IMR-90 (cell line): ENCODE measurements around the gene CAPN5. TPM values are rescaled to one million over a fixed set of nuclear protein-coding genes. Genes with fewer than 3 reads are reported as not detected.

Experiments
- ATAC-seq: fragments of 200-7000 bp; cut with Tn5 transposase; 2 replicates; pipeline ENCODE4 v1.9.1; 2020; ENCODE audit warnings: low read depth, mild to moderate bottlenecking, moderate library complexity
- BruUV-seq: library from RNA; stranded (reverse); fragments of 400-500 nt; replicated peaks from 2 replicates; lab custom pipeline; 2021; lab: Mats Ljungman, UMichigan
- CTCF ChIA-PET: fragments of 300-600 bp; formaldehyde crosslinking; extraction: SDS; loops from one replicate; lab custom pipeline; 2021; ENCODE audit warnings: antibody characterized with exemption; lab: Yijun Ruan, JAX
- POLR2A ChIA-PET: fragments of 300-600 bp; sonication (Branson Sonifier 250); formaldehyde crosslinking; loops from one replicate; lab custom pipeline; 2022; ENCODE audit warnings: antibody characterized with exemption; ENCODE audit not compliant: unreplicated experiment; lab: Charles Lee
- DNase-seq: peaks from one replicate; pipeline ENCODE4 v3.0.0; 2013
- H2AFZ ChIP-seq: replicated peaks from 2 replicates; pipeline ENCODE3; 2013; ENCODE audit warnings: low read length, mild to moderate bottlenecking; ENCODE audit not compliant: poor library complexity
- H2AK5ac ChIP-seq: 2 replicates; pipeline ENCODE4 v1.6.1; 2013; ENCODE audit warnings: low read depth, low read length, inconsistent platforms
- H2AK9ac ChIP-seq: replicated peaks from 2 replicates; pipeline ENCODE3; 2013; ENCODE audit warnings: mild to moderate bottlenecking, low read depth, low read length, moderate library complexity; ENCODE audit not compliant: poor library complexity
- H2BK120ac ChIP-seq: 2 replicates; pipeline ENCODE4 v1.6.1; 2013; ENCODE audit warnings: low read depth, low read length, inconsistent platforms
- H2BK15ac ChIP-seq: 3 replicates; pipeline ENCODE4 v1.6.1; 2013; ENCODE audit warnings: low read depth, low read length, inconsistent platforms
- H2BK20ac ChIP-seq: 2 replicates; pipeline ENCODE4 v1.6.1; 2013; ENCODE audit warnings: low read depth, mild to moderate bottlenecking, inconsistent platforms, low read length, moderate library complexity
- H2BK5ac ChIP-seq: 2 replicates; pipeline ENCODE4 v1.6.1; 2013; ENCODE audit warnings: mild to moderate bottlenecking, low read depth, low read length, inconsistent platforms; ENCODE audit not compliant: poor library complexity, severe bottlenecking
- H3K14ac ChIP-seq: replicated peaks from 2 replicates; pipeline ENCODE4 v1.6.1; 2013; ENCODE audit warnings: low read depth, low read length, inconsistent platforms
- H3K18ac ChIP-seq: 2 replicates; pipeline ENCODE4 v1.6.1; 2013; ENCODE audit warnings: low read depth, low read length, control low read depth
- H3K23ac ChIP-seq: 2 replicates; pipeline ENCODE4 v1.6.1; 2013; ENCODE audit warnings: low read depth, low read length, inconsistent platforms
- H3K27ac ChIP-seq: 2 replicates; pipeline ENCODE4 v1.5.1; 2013; ENCODE audit warnings: mild to moderate bottlenecking, control low read depth, low read length; ENCODE audit not compliant: insufficient read depth
- H3K27me3 ChIP-seq: 2 replicates; pipeline ENCODE4 v1.6.1; 2013; ENCODE audit warnings: low read length; ENCODE audit not compliant: control insufficient read depth, insufficient read depth
- H3K36me3 ChIP-seq: 2 replicates; pipeline ENCODE4 v1.6.1; 2013; ENCODE audit warnings: low read length, mixed read lengths; ENCODE audit not compliant: control insufficient read depth, insufficient read depth
- H3K4ac ChIP-seq: 2 replicates; pipeline ENCODE4 v1.6.1; 2013; ENCODE audit warnings: low read depth, low read length, inconsistent platforms
- H3K4me1 ChIP-seq: 2 replicates; pipeline ENCODE4 v1.6.1; 2013; ENCODE audit warnings: low read length, mixed read lengths; ENCODE audit not compliant: control insufficient read depth, insufficient read depth
- H3K4me2 ChIP-seq: 2 replicates; pipeline ENCODE4 v1.6.1; 2013; ENCODE audit warnings: low read depth, mild to moderate bottlenecking, control low read depth, low read length, moderate library complexity
- H3K4me3 ChIP-seq: 2 replicates; pipeline ENCODE4 v1.5.1; 2013; ENCODE audit warnings: low read depth, mild to moderate bottlenecking, control low read depth, low read length, moderate library complexity; ENCODE audit not compliant: insufficient read depth
- H3K56ac ChIP-seq: 2 replicates; pipeline ENCODE4 v1.6.1; 2013; ENCODE audit warnings: low read length, inconsistent platforms; ENCODE audit not compliant: insufficient read depth; ENCODE audit errors: extremely low read depth
- H3K79me1 ChIP-seq, 2 experiments: 2 replicates each; pipeline ENCODE4 v1.6.1; 2013; ENCODE audit warnings: low read length in 2 of 2, inconsistent platforms in 1 of 2, low read depth in 1 of 2
- H3K9ac ChIP-seq: 2 replicates; pipeline ENCODE4 v1.6.1; 2013; ENCODE audit warnings: low read depth, low read length, control low read depth
- H3K9me1 ChIP-seq: 2 replicates; pipeline ENCODE4 v1.6.1; 2013; ENCODE audit warnings: low read length, inconsistent platforms; ENCODE audit not compliant: insufficient read depth
- H3K9me3 ChIP-seq: 2 replicates; pipeline ENCODE4 v1.6.1; 2013; ENCODE audit warnings: low read length; ENCODE audit not compliant: control insufficient read depth, insufficient read depth
- H4K20me1 ChIP-seq: 2 replicates; pipeline ENCODE4 v1.6.1; 2013; ENCODE audit warnings: low read length, inconsistent platforms; ENCODE audit not compliant: insufficient read depth
- H4K5ac ChIP-seq: 2 replicates; pipeline ENCODE4 v1.6.1; 2013; ENCODE audit warnings: mild to moderate bottlenecking, low read depth, low read length, control low read depth
- H4K8ac ChIP-seq, 2 experiments: 2 replicates each; pipeline ENCODE4 v1.6.1; 2013; ENCODE audit warnings: low read depth in 2 of 2, low read length in 2 of 2, control low read depth in 1 of 2, inconsistent platforms in 1 of 2
- H4K91ac ChIP-seq: 2 replicates; pipeline ENCODE4 v1.6.1; 2013; ENCODE audit warnings: low read depth, low read length, inconsistent platforms; ENCODE audit not compliant: insufficient read depth
- CEBPB ChIP-seq: IDR thresholded peaks from 2 replicates; pipeline ENCODE4 v1.6.1; 2012; ENCODE audit warnings: low read depth, low read length, improper control_type of control experiment
- CHD1 ChIP-seq: IDR thresholded peaks from 2 replicates; pipeline ENCODE4 v1.6.1; 2012; ENCODE audit warnings: low read depth, low read length, improper control_type of control experiment
- ELK1 ChIP-seq: fragments of 150-350 bp; IDR thresholded peaks from 2 replicates; pipeline ENCODE4 v1.6.1; 2016; ENCODE audit warnings: low read depth, mild to moderate bottlenecking, low read length, moderate library complexity, borderline replicate concordance
- FOS ChIP-seq: fragments of 150-350 bp; IDR thresholded peaks from 2 replicates; pipeline ENCODE4 v1.6.1; 2016; ENCODE audit warnings: low read depth, low read length
- MAFK ChIP-seq: IDR thresholded peaks from 2 replicates; pipeline ENCODE4 v1.6.1; 2012; ENCODE audit warnings: low read depth, low read length, improper control_type of control experiment
- MXI1 ChIP-seq: IDR thresholded peaks from 2 replicates; pipeline ENCODE4 v1.6.1; 2012; ENCODE audit warnings: low read depth, mild to moderate bottlenecking, low read length, moderate library complexity, borderline replicate concordance
- POLR2A ChIP-seq: IDR thresholded peaks from 2 replicates; pipeline ENCODE4 v1.6.1; 2012; ENCODE audit warnings: mild to moderate bottlenecking, low read depth, low read length
- RAD21 ChIP-seq: IDR thresholded peaks from 2 replicates; pipeline ENCODE4 v1.6.1; 2012; ENCODE audit warnings: low read length, improper control_type of control experiment
- RCOR1 ChIP-seq: IDR thresholded peaks from 2 replicates; pipeline ENCODE4 v1.6.1; 2012; ENCODE audit warnings: mild to moderate bottlenecking, low read length, improper control_type of control experiment; ENCODE audit not compliant: insufficient replicate concordance
- WGBS, 2 experiments: methylation state at CpG; one replicate each; pipeline versions ENCODE4 v1.1.5 to v1.1.7; 2013; ENCODE audit warnings: missing lambda C conversion rate in 2 of 2; ENCODE audit not compliant: insufficient read length in 1 of 2; ENCODE audit errors: extremely low coverage in 2 of 2; 5-methylcytosine and 5-hydroxymethylcytosine counted together
- dilution Hi-C: fragments of 300-500 bp; cut with HindIII; formaldehyde crosslinking; loops from one replicate; pipeline ENCODE4 v1.14.3; 2018; ENCODE audit warnings: low sequenced_read_pairs; ENCODE audit not compliant: unreplicated experiment
- in situ Hi-C: fragments of 300-500 bp; cut with MboI; formaldehyde crosslinking; loops from 3 replicates; pipeline ENCODE4 v1.14.3; 2019; ENCODE audit warnings: low sequenced_read_pairs, inconsistent platforms, mixed read lengths
- intact Hi-C: fragments of 100-400 bp; cut with micrococcal nuclease; formaldehyde crosslinking; loops from 2 replicates; pipeline ENCODE4 v1.10.0; 2022
- polyA plus RNA-seq, 3 experiments: library from polyadenylated mRNA; depleted of rRNA; stranded (reverse); fragments of >200 nt; gene quantifications; 2 replicates each; pipeline ENCODE4 v1.2.3, GENCODE V29; 2012; ENCODE audit warnings: low replicate concordance in 1 of 3
- total RNA-seq: library from RNA; depleted of rRNA; stranded (reverse); fragments of >200 nt; gene quantifications from 2 replicates; pipeline ENCODE4 v1.2.3, GENCODE V29; 2012

The CAPN5 gene
- total and polyA plus RNA-seq, 2 of the 4 experiments (the other 2 are of a cell fraction) = 8.1 to 24.0 TPM

GRCh38 chr11:77063407-77063806 is 3.4 kb upstream of the CAPN5 start:
- H3K4me2 ChIP-seq = no peak overlapping the region
- no peak overlapping the region for H2BK20ac ChIP-seq
- H3K9me3 ChIP-seq = no peaks in the 10 kb centered on the region
- no peak overlapping the region for H3K18ac ChIP-seq
- H2AFZ ChIP-seq = no peak overlapping the region
- in situ Hi-C loops = no loop called here
- H4K5ac ChIP-seq = no peak overlapping the region
- H2BK5ac ChIP-seq = no peak overlapping the region
- no peak for TF ChIP-seq RCOR1
- TF ChIP-seq MAFK = no peak
- TF ChIP-seq ELK1 = no peak
- TF ChIP-seq FOS = no peak
- no peak for TF ChIP-seq MXI1
- no peak for TF ChIP-seq CEBPB
- no peak for TF ChIP-seq CHD1
- no peak for TF ChIP-seq RAD21
- TF ChIP-seq POLR2A = no peak
- H3K36me3 ChIP-seq = no peaks in the 10 kb centered on the region
- dilution Hi-C loops = no loop called here
- CTCF ChIA-PET = interaction anchor here (0.6 to 1.8 kb wide), 2 partner anchors 28 to 143 kb away, joined by 3 to 5 read pairs; no protein-coding TSS in a partner anchor
- H4K8ac ChIP-seq = no peak overlapping the region
- H3K9ac ChIP-seq = no peak overlapping the region
- DNase-seq = no peak
- no peak overlapping the region for H3K56ac ChIP-seq
- no peak overlapping the region for H2AK9ac ChIP-seq
- H3K4me3 ChIP-seq = no peak overlapping the region
- H2BK15ac ChIP-seq = no peak overlapping the region
- H3K27ac ChIP-seq = no peak overlapping the region
- no peaks in the 10 kb centered on the region for H4K20me1 ChIP-seq
- peaks cover 10% of the 10 kb centered on the region for H3K27me3 ChIP-seq
- WGBS, 2 experiments = no CpG with 5 or more reads among the region's 1 CpG
- H2BK120ac ChIP-seq = no peak overlapping the region
- H3K79me1 ChIP-seq = peaks cover 7 to 16% of the 10 kb centered on the region in 2 experiments; a peak in 3 of 4 replicates
- no peak overlapping the region for H4K91ac ChIP-seq
- no peak overlapping the region for H3K14ac ChIP-seq
- H3K9me1 ChIP-seq = no peaks in the 10 kb centered on the region
- no peak overlapping the region for H3K4ac ChIP-seq
- H2AK5ac ChIP-seq = no peak overlapping the region
- BruUV-seq = no TSS peak
- no peak overlapping the region for H3K23ac ChIP-seq
- POLR2A ChIA-PET = no interaction called here
- ATAC-seq = no peak
- intact Hi-C loops = no loop called here
- peaks cover 11% of the 10 kb centered on the region for H3K4me1 ChIP-seq
